Stimulated activated CD4-positive, alpha-beta T cell treated with anti-CD3 and anti-CD28 coated beads, Interleukin-12 subunit alpha, Interleukin-12 subunit beta, amount 100 ng/mL, for 4 hours (primary cell): ENCODE results near the gene GDF10.

Experiments used
- DNase-seq: peaks from one replicate; pipeline ENCODE4 v3.0.0-alpha.2; 2020

Gene GDF10

GRCh38 chr10:47316131-47316530, 16.1 kb downstream of the GDF10 start:
- DNase-seq: no peak

GRCh38 chr10:47317251-47317650, 17.3 kb downstream of the GDF10 start:
- no peak for DNase-seq

- no peak for DNase-seq
Measured at GRCh38 chr10:47318706-47319105, 18.7 kb downstream of the GDF10 start.

GRCh38 chr10:47319784-47320183, 19.8 kb downstream of the GDF10 start:
- DNase-seq: no peak

GRCh38 chr10:47320812-47321211, 20.8 kb downstream of the GDF10 start:
- DNase-seq: no peak

GRCh38 chr10:47321521-47322195, 21.7 kb downstream of the GDF10 start:
- DNase-seq: no peak

GRCh38 chr10:47322300-47323061, 22.5 kb downstream of the GDF10 start, which contains the start of gene GDF2:
Gene GDF2 (plus strand): TSS chr10:47322454. CDS start chr10:47322669, 215 bp downstream.
- DNase-seq: no peak

GRCh38 chr10:47323087-47323486, 23.1 kb downstream of the GDF10 start:
- no peak for DNase-seq

- no peak for DNase-seq
Measured at GRCh38 chr10:47323636-47324296, 23.8 kb downstream of the GDF10 start.

GRCh38 chr10:47325303-47326291, 25.6 kb downstream of the GDF10 start:
- no peak for DNase-seq

GRCh38 chr10:47326306-47326926, 26.4 kb downstream of the GDF10 start:
- no peak for DNase-seq

GRCh38 chr10:47326927-47327330, 26.9 kb downstream of the GDF10 start:
- no peak for DNase-seq

- no peak for DNase-seq
Measured at GRCh38 chr10:47329855-47330254, 29.9 kb downstream of the GDF10 start.

GRCh38 chr10:47330366-47330765, 30.4 kb downstream of the GDF10 start:
- no peak for DNase-seq

- no peak for DNase-seq
Measured at GRCh38 chr10:47330804-47331203, 30.8 kb downstream of the GDF10 start.

GRCh38 chr10:47331491-47331890, 31.5 kb downstream of the GDF10 start:
- no peak for DNase-seq

- no peak for DNase-seq
Measured at GRCh38 chr10:47331954-47332353, 32.0 kb downstream of the GDF10 start.

GRCh38 chr10:47332371-47332770, 32.4 kb downstream of the GDF10 start:
- no peak for DNase-seq

GRCh38 chr10:47332946-47333345, 32.9 kb downstream of the GDF10 start:
- DNase-seq: no peak

GRCh38 chr10:47333532-47333931, 33.5 kb downstream of the GDF10 start:
- DNase-seq: no peak

GRCh38 chr10:47334466-47335295, 34.7 kb downstream of the GDF10 start:
- no peak for DNase-seq
